ENCODE results near the gene APLF.

The APLF gene

GRCh38 chr2:68456198-68456597, 11.2 kb upstream of the APLF start:
- no peak for ATAC-seq (ENCODE audit: low read depth)
- Histone ChIP-seq H3K27ac (ENCODE audit: poor library complexity, severe bottlenecking) (no peak overlapping the region), H3K27me3 (ENCODE audit: insufficient read depth, poor library complexity, severe bottlenecking) (no peaks in the 10 kb centered on the region), H3K4me1 (ENCODE audit: insufficient read depth, poor library complexity, severe bottlenecking) (no peaks in the 10 kb centered on the region), H3K4me3 (ENCODE audit: severe bottlenecking) (no peak overlapping the region), H3K9me3 (ENCODE audit: severe bottlenecking) (peaks cover 2% of the 10 kb centered on the region), H3K36me3 (ENCODE audit: low read depth) (no peaks in the 10 kb centered on the region)
- TF ChIP-seq CTCF (IDR thresholded peaks at IDR 0.05; ENCODE audit: poor library complexity, severe bottlenecking), result no peak
- DNase-seq (ENCODE audit: low spot score), result no peak

GRCh38 chr2:68458981-68459380, 8.4 kb upstream of the APLF start:
- ATAC-seq (ENCODE audit: low read depth) (peak; percentile 76), DNase-seq (ENCODE audit: low spot score) (no peak)
- H3K36me3 ChIP-seq (ENCODE audit: low read depth), result no peaks in the 10 kb centered on the region; the same call in 1 of the 2 replicates
- no peak overlapping the region for H3K27ac ChIP-seq (ENCODE audit: poor library complexity, severe bottlenecking)
- peaks cover 2% of the 10 kb centered on the region for H3K9me3 ChIP-seq (ENCODE audit: severe bottlenecking)
- H3K4me1 ChIP-seq (ENCODE audit: insufficient read depth, poor library complexity, severe bottlenecking), result no peaks in the 10 kb centered on the region
- no peak for TF ChIP-seq CTCF (IDR thresholded peaks at IDR 0.05; ENCODE audit: poor library complexity, severe bottlenecking)
- H3K4me3 ChIP-seq (ENCODE audit: severe bottlenecking), result no peak overlapping the region
- H3K27me3 ChIP-seq (ENCODE audit: insufficient read depth, poor library complexity, severe bottlenecking), result no peaks in the 10 kb centered on the region

GRCh38 chr2:68463287-68463877, 4.0 kb upstream of the APLF start:
- ATAC-seq (ENCODE audit: low read depth), result no peak
- H3K27ac ChIP-seq (ENCODE audit: poor library complexity, severe bottlenecking), result no peak overlapping the region
- no peaks in the 10 kb centered on the region; the same call in 1 of the 2 replicates for H3K36me3 ChIP-seq (ENCODE audit: low read depth)
- no peak for DNase-seq (ENCODE audit: low spot score)
- no peak overlapping the region for H3K4me3 ChIP-seq (ENCODE audit: severe bottlenecking)
- H3K4me1 ChIP-seq (ENCODE audit: insufficient read depth, poor library complexity, severe bottlenecking), result peaks cover 10% of the 10 kb centered on the region
- no peaks in the 10 kb centered on the region for H3K27me3 ChIP-seq (ENCODE audit: insufficient read depth, poor library complexity, severe bottlenecking)
- H3K9me3 ChIP-seq (ENCODE audit: severe bottlenecking), result peaks cover 2% of the 10 kb centered on the region
- peak; percentile 89 for TF ChIP-seq CTCF (IDR thresholded peaks at IDR 0.05; ENCODE audit: poor library complexity, severe bottlenecking)

- ATAC-seq (ENCODE audit: low read depth) (no peak), DNase-seq (ENCODE audit: low spot score) (no peak)
- Histone ChIP-seq H3K4me3 (ENCODE audit: severe bottlenecking) (no peak overlapping the region), H3K36me3 (ENCODE audit: low read depth) (no peaks in the 10 kb centered on the region; the same call in 1 of the 2 replicates), H3K27me3 (ENCODE audit: insufficient read depth, poor library complexity, severe bottlenecking) (no peaks in the 10 kb centered on the region), H3K4me1 (ENCODE audit: insufficient read depth, poor library complexity, severe bottlenecking) (peaks cover 19% of the 10 kb centered on the region), H3K9me3 (ENCODE audit: severe bottlenecking) (no peaks in the 10 kb centered on the region), H3K27ac (ENCODE audit: poor library complexity, severe bottlenecking) (no peak overlapping the region)
- TF ChIP-seq CTCF (IDR thresholded peaks at IDR 0.05; ENCODE audit: poor library complexity, severe bottlenecking), result no peak
Observed at GRCh38 chr2:68464651-68465050, 2.7 kb upstream of the APLF start.

Measured in RWPE2 (cell line).